Neural cell (in vitro differentiated cells): Measurements from ENCODE around the gene SHMT2.

Experiments
- CTCF ChIP-seq: fragments of 450-650 bp; IDR thresholded peaks from 2 replicates; pipeline ENCODE4 v1.5.1; 2014; ENCODE audit warnings: antibody characterized with exemption, mild to moderate bottlenecking, moderate library complexity; ENCODE audit not compliant: poor library complexity, severe bottlenecking
- EP300 ChIP-seq: fragments of 450-650 bp; conservative IDR thresholded peaks from 2 replicates; pipeline ENCODE4 v1.6.1; 2014; ENCODE audit warnings: antibody characterized with exemption, mild to moderate bottlenecking, moderate library complexity; ENCODE audit not compliant: poor library complexity, severe bottlenecking
- EZH2 ChIP-seq: fragments of 200-600, 300-800 bp; shearing (Covaris generic), sonication (generic); IDR thresholded peaks from 2 replicates; pipeline ENCODE4 v1.6.1; 2014; ENCODE audit warnings: antibody characterized with exemption, low read length, borderline replicate concordance, mild to moderate bottlenecking; ENCODE audit not compliant: insufficient read depth, poor library complexity, severe bottlenecking
- MXI1 ChIP-seq: fragments of 450-650 bp; conservative IDR thresholded peaks from 2 replicates; pipeline ENCODE4 v1.6.1; 2014; ENCODE audit warnings: antibody characterized with exemption, mild to moderate bottlenecking; ENCODE audit not compliant: poor library complexity, severe bottlenecking
- POLR2AphosphoS5 ChIP-seq: IDR thresholded peaks from 2 replicates; pipeline ENCODE4 v1.6.1; 2012
- RAD21 ChIP-seq: fragments of 450-650 bp; conservative IDR thresholded peaks from 2 replicates; pipeline ENCODE4 v1.6.1; 2014; ENCODE audit warnings: antibody characterized with exemption, mild to moderate bottlenecking, moderate library complexity
- REST ChIP-seq: IDR thresholded peaks from 2 replicates; pipeline ENCODE4 v1.6.1; 2012; ENCODE audit warnings: borderline replicate concordance
- SMC3 ChIP-seq: fragments of 450-650 bp; conservative IDR thresholded peaks from 2 replicates; pipeline ENCODE4 v1.6.1; 2014; ENCODE audit warnings: antibody characterized with exemption, mild to moderate bottlenecking, moderate library complexity; ENCODE audit not compliant: poor library complexity
- TAF1 ChIP-seq: IDR thresholded peaks from 2 replicates; pipeline ENCODE4 v1.6.1; 2012; ENCODE audit warnings: low read depth

DNA sequence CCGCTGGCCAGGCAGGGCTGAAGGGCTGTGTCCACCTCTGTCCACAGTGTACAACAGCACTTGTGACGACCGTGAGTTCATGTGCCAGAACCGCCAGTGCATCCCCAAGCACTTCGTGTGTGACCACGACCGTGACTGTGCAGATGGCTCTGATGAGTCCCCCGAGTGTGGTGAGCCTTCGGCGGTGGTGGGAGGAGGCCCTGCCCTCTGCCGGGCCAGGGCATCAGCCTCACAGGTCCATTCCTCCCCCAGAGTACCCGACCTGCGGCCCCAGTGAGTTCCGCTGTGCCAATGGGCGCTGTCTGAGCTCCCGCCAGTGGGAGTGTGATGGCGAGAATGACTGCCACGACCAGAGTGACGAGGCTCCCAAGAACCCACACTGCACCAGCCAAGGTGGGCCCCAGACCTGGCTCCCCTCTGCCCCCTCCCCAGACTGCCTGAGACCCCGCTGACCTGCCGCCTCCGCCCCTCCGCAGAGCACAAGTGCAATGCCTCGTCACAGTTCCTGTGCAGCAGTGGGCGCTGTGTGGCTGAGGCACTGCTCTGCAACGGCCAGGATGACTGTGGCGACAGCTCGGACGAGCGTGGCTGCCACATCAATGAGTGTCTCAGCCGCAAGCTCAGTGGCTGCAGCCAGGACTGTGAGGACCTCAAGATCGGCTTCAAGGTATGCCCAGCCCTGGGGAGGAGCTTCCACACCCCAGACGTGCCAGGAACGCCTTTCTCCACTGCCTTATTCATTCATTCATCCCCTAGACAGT is 33.7 kb upstream of the SHMT2 start:
- TF ChIP-seq CTCF (no peak), EZH2 (no peak), EP300 (no peak), RAD21 (no peak), SMC3 (no peak), MXI1 (no peak), POLR2AphosphoS5 (no peak), REST (no peak), TAF1 (no peak)
